GM21786 (cell line): ENCODE measurements around the gene FOXP2.

Experiments
- ATAC-seq: cut with Tn5 transposase; IDR thresholded peaks from one replicate; pipeline ENCODE4 v1.9.1; 2021; ENCODE audit not compliant: unreplicated experiment

The FOXP2 gene

GRCh38 chr7:114650491-114650890 lies 235.9 kb downstream of the FOXP2 start:
- ATAC-seq: no peak

GRCh38 chr7:114652041-114652440 lies 237.4 kb downstream of the FOXP2 start:
- no peak for ATAC-seq

- no peak for ATAC-seq
Observed at GRCh38 chr7:114653364-114654088, 238.9 kb downstream of the FOXP2 start.

GRCh38 chr7:114656466-114656865 lies 241.9 kb downstream of the FOXP2 start:
- ATAC-seq: no peak

GRCh38 chr7:114657279-114657678 lies 242.7 kb downstream of the FOXP2 start:
- ATAC-seq: no peak

GRCh38 chr7:114658216-114658615 lies 243.6 kb downstream of the FOXP2 start:
- ATAC-seq: no peak

- no peak for ATAC-seq
Observed at GRCh38 chr7:114659409-114660125, 245.0 kb downstream of the FOXP2 start.

GRCh38 chr7:114660126-114660486 lies 245.5 kb downstream of the FOXP2 start:
- ATAC-seq: no peak

- no peak for ATAC-seq
Observed at GRCh38 chr7:114660753-114661152, 246.1 kb downstream of the FOXP2 start.

GRCh38 chr7:114662002-114662677 lies 247.5 kb downstream of the FOXP2 start:
- ATAC-seq: no peak

- no peak for ATAC-seq
Observed at GRCh38 chr7:114663502-114663901, 248.9 kb downstream of the FOXP2 start.

- no peak for ATAC-seq
Observed at GRCh38 chr7:114670676-114671075, 256.1 kb downstream of the FOXP2 start.

GRCh38 chr7:114671563-114672123 lies 257.0 kb downstream of the FOXP2 start:
- ATAC-seq: no peak

GRCh38 chr7:114678116-114678515 lies 263.5 kb downstream of the FOXP2 start:
- ATAC-seq: no peak

- no peak for ATAC-seq
Observed at GRCh38 chr7:114687238-114687637, 272.6 kb downstream of the FOXP2 start.

GRCh38 chr7:114688443-114689055 lies 273.9 kb downstream of the FOXP2 start:
- ATAC-seq: no peak

- ATAC-seq: no peak
Observed at GRCh38 chr7:114689406-114689805, 274.8 kb downstream of the FOXP2 start.

- no peak for ATAC-seq
Observed at GRCh38 chr7:114691605-114692004, 277.0 kb downstream of the FOXP2 start.

GRCh38 chr7:114695182-114695581 lies 280.6 kb downstream of the FOXP2 start:
- no peak for ATAC-seq

- no peak for ATAC-seq
Observed at GRCh38 chr7:114700247-114700928, 285.8 kb downstream of the FOXP2 start.

- ATAC-seq: no peak
Observed at GRCh38 chr7:114703677-114704076, 289.1 kb downstream of the FOXP2 start.
